T-helper 1 cell (primary cell): ENCODE data around the gene FKBP6.
"Not testable (repeated sequence)": the region's sequence is repeated elsewhere in the genome, so short reads cannot be mapped to it uniquely, and the experiment has no call there.

Experiments
- DNase-seq, 5 donors: peaks; one replicate each; pipeline ENCODE4 v3.0.0-alpha.2; 2012 to 2020

The FKBP6 gene

DNA sequence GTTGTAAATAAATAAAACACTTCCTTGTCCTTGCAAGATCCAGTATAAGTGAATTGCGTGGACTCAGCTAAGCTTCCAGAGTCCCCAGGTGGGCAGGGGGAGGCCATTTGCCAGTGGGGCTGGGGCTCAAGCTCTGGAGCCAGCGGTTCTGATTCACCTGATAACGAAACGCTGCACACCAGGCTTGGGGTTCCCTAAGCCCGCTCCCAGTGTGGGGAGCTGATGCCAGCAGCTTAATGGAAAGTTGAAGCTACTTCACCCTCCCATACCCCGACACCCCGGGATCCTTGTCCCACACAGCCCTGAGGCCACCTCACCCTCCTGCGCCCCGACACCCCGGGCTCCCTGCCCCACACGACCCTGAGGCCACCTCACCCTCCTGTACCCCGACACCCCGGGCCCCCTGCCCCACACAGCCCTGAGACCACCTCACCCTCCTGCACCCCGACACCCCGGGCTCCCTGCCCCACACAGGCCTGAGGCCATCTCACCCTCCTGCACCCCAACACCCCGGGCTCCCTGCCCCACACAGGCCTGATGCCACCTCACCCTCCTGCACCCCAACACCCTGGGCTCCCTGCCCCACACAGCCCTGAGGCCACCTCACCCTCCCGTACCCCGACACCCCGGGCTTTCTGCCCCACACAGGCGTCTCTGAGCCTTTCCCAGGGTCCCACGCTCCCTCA lies 30.8 kb downstream of the FKBP6 start:
- DNase-seq, result no peak

DNA sequence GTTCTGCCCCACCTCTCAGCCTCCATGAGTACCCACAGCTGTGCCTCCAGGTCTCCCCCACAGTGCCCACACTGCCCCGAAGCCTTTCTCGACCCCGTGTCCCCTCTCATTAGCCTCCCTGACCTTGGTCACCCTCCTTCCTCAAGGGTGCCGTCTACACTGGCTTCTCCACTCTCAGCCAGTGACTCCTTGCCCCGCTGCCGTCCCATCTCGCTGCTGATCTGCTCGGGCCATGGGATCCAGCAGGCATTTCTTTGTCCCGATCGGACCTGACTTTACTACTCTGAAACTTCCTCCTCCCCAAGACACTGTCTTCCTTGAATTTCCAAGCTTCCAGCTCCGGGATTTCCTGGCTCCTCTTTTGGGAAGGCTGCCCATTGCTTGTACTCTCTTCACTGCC lies 31.3 kb downstream of the FKBP6 start:
- no peak for DNase-seq

DNA sequence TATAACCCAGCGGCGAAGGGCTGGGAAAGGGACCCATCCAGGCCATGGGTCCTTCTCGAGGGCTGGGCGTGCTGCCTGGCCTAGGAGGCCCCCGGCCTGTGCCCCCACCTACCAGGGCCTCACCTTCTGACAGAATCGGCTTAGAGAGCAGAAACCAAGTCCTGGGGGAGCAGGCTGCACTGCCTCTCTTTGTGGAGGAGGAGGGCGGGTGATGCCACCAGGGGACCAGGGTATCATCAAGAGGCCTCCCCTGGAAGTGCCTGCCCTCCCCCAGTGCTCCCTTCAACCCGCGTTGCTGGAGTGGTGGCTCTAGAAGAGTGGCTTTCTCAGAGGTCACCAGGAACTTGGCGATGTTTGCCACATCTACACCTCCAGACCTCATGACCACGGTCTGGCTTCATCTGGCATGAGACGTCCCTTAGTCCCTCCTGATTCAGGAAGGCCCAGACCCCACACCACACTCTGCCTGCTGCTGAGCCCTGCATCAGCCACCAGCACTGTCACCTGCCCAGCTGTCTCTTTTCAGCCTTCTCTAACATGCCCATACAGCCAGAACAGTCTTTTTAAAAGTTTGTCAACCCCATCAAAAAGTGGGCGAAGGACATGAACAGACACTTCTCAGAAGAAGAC lies 31.9 kb downstream of the FKBP6 start:
- no peak for DNase-seq

DNA sequence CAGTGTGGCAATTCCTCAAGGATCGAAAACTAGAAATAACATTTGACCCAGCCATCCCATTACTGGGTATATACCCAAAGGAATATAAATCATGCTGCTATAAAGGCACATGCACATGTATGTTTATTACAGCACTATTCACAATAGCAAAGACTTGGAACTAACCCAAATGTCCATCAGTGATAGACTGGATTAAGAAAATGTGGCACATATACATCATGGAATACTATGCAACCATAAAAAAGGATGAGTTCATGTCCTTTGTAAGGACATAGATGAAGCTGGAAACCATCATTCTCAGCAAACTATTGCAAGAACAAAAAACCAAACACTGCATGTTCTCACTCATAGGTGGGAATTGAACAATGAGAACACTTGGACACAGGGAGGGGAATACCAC lies 32.6 kb downstream of the FKBP6 start:
- DNase-seq, result not testable (repeated sequence)

DNA sequence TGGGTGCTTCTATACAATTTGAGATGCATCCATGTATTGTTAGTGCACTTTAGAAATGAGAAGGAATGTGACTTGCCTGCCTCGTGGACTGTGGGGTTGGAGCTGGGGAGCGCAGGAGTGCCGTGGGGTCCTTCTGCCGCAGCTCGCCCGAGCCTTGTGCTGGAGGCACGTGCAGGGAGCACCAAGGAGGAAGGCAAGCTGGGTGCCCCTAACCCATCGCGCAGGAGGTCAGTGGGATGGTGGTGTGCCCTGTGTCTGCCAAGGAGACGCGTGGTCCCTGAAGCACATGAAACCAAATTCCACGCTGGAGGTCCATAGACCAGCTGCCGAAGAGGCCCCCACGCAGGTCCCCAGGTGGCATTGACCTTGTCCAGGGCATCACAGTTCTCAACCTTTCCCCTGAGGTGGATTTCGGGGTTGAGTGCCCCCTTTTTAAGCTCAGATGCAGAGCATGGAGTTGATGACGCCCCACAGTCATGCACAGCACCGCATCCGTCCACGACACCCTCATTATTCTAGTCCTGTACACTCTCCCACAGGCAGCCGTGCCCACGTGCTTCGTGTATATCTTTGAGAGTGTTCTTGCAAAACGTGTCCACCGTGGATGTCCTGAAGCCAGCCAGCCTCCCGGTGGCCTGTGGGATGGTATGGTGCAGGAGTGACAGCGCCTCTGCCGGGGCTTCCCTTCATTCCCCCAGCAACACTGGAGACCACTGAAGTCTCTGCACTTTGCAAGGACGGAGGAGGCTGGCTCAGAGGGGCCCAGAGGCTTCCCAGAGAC lies 35.5 kb downstream of the FKBP6 start:
- DNase-seq, result no peak

DNA sequence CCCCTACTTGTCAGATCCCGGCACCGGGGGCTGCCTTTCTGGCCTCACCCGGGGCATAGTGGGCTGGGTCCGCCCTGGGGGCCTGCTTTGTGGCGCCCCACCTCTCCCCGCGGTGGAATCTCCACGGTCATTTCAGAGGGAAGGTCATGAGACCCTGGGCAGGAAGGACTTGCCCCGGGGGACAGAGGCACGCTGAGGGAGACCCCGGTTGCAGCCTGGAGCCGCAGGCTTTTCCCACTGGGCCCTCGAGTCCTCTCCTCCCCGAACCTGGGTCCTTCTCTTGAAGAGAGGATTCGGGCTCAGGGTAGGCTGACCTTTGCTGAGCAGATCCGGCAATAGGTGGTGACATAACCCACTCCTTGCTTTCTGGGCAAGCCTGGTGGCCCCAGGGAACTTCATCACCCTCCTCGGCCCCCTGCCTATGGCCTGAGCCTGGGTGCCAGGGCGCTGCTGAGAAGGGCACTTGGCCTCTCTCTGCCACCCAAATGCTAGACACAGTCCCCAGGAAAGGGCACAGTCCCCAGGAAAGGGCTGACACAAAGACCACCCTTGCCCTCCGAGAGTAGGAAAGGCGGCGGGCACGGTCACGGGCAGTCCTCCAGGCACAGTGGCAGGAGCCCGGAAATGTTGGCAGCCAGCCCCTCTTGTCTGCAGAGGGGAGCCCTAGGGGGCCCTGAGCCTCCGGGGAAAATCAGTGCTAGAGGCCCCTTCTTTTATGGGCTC lies 36.2 kb downstream of the FKBP6 start:
- no peak for DNase-seq

DNA sequence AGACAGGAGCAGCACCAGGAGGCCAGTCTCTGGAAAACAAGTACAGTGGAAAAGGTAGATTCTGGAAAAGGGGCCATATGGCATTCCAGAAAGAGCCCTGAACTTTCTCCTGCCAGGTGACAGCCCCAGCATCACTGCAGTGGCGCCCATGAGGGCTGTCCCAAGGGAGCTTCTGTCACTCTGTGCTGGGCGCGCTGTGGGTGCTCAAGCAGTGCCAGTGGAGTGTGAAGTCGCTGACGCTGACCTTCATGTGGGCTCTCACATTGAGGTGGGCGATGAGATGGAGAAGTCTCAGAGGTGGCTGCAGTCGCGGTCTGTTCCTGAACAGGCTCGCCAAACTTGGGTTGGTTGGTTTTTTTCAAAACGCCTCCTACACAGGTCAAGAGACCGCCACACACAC lies 38.2 kb downstream of the FKBP6 start:
- no peak for DNase-seq

DNA sequence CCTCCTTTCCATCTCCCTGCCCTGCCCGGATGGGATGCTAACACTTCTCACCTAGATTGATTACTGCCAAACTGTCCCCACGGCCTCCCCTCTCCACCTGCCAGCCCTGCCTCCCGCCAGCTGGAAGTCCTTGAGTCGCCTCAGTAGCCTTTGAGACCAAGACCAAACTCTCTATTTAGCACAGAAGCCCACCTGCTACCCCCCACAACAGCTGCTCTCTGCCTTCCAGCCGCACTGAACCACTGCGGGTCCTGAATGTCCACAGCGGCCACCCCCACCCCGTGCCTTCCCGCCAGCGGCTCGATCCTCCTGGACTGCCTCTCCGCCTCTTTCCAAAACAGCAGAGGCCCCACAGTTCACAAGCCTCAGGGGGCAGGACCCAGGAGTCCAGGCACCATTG lies 39.0 kb downstream of the FKBP6 start:
- no peak for DNase-seq

DNA sequence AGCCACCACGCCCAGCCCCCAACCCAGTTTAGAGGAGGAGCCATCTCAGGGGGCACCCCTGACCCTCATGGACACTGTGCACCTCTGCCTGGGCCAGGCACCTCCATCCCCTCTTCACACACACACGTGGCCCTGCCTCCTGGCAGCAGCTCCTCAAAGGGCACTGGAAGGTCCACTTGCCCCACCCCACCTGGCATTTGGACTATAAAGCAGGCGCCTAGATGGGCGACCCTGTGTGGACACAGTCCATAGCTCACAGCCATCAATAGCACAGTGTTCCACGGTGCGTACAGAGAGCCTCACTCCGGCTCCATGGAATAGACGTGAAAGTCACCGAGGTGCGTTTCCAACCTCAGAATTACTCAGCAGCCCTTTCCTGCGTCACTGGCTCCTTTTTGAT lies 41.0 kb downstream of the FKBP6 start:
- DNase-seq, result no peak

DNA sequence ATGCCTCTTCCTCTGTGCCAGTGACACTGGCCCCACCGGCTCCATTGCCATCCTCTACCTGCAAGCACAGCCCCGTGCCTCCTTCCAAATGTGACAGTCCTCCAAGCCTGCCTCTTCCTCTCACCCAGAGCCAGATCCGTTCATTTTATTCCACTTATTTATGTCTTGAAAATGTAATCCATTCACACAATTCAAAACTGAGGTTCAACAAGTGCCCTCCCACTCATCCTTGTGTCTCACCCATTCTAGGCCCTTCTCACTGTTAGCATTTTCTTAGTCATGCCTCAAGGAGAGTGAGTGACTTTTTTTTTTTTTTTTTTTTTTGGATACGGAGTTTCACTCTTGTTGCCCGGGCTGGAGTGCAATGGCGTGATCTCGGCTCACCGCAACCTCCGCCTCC lies 41.7 kb downstream of the FKBP6 start:
- DNase-seq, result no peak

DNA sequence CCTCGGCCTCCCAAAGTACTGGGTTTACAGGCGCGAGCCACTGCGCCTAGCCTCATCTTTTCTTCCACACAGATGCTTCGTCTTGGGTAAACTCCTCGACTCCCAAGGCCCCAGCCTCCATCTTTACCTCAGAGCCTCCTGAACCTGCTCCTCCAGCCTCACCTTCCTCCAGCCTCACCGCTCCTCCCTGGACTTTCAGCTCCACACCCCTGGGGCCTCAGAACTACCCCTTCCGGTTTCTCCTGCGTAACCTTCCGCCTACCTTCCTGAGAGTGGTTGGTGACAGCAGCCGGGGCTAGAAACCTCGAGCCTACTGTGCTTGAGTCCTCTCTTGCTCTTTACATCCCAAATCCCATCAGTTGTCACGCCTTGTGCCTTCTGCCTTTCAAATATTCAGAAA lies 45.8 kb downstream of the FKBP6 start:
- DNase-seq, result no peak

DNA sequence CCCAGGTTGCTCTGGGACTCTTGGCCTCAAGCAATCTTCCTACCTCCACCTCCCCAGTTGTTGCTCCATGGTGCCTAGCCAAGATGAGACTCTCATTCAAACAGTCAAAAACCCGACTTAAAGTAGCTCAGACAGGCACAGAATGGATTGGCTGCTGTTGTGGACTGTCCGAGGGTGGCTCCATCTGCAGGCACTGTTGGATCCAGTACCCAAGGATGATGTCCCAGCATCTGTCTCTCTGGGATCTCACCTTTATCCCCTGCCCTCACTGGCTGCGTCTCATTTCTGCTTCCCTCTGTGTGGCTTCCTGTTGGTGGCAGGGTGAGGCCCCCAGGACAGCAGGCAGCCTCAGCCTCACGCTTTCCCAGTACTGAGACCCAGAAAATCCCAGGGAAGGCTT lies 48.3 kb downstream of the FKBP6 start:
- DNase-seq, result not testable (repeated sequence)

DNA sequence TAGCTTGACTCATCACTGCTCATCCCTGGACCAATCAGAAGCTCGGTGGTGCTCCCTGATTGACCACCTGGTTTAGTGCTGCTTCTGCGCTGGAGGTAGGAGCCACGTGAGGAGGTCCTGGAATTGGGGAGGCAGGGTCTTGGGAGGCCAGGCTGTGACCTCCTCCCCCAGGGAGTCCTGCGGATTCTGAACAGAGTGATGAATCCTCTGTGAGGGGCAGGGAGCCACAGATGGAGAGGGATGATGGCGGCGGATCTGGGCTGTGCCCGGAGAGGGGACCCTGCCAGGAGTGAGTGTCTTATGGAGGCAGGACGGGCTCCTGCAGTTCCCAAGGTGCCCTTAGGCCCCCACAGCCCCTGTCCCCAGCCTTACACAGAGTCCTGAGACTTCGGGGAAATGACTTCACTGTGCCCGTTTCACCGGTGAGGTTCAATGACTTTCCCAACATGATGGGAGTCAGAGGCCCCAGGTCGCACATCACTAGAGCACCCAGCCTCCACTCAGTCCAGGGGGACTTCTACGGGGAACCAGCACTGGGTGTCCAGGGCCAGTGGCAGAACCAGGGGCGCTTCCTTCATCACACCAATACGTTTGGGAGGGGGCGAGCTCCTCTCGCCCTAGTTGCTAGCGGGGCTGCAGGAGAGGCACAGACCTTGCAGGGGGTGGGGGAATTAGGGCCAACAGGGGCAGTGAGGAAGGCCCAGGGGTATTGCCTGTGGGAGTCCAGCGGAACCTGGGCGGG lies 48.9 kb downstream of the FKBP6 start:
- no peak for DNase-seq

DNA sequence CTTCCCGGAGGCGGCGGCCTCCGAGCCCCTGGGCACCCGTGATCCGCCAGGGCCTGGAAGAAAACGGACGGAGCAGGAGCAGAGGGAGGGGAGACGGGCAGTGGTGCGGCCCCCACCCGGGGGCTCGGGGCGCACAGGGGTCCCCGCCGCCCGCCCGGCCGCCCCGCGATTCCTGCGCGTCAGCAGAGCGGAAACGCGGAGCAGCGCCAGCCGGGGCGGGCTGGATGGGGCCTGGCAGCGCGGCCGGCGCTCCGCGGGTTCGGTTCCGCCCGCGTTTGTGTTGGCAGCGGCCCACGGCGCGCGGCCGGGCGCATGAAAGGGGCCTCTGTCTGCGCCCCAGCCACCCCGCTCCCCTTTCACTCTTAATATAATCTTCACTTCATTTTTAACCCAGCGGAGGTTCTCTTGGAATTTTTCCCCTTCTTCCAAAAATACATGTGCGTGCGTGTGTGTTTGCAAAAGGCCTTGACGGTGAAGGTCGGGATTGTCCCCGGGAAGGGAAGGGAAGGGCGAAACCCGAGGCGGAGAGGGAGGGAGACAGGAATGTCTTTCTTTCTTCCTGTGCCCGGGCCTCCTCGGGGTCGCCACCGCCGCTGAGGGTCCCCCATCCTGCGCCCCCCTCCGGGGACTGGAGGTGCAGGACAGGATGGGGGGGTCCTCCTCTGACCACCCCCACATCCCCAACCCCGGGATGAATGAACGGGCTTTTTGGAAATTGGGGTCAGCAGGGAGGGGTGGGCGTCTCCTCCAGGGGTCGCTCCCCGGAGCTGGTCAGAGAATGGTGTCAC lies 49.6 kb downstream of the FKBP6 start:
- not testable (repeated sequence) for DNase-seq

DNA sequence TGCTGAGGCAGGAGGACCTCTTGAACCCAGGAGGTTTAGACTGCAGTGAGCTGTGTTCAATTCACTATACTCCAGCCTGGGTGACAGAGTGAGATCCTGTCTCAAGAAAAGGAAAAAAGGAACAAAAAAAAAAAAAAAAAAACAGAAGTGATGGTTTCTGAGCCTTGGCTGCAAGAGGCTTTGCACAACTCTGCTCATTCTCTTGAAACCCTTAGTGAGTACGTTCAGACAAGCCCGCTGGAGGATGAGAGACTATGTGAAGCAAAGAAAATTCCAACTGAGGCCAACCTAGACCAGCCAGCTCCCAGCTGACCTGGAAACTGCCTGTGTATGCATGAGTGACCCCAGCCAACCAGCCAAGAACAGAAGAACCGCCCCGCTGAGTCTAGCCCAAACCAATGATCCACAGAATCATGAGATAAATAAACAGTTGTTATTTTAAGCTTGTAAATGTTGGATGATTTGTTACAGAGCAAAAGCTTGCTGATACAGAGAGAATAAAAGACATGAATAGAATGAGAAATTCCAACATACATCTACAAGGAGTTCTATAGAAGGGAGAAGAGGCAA lies 55.1 kb downstream of the FKBP6 start:
- no peak for DNase-seq

DNA sequence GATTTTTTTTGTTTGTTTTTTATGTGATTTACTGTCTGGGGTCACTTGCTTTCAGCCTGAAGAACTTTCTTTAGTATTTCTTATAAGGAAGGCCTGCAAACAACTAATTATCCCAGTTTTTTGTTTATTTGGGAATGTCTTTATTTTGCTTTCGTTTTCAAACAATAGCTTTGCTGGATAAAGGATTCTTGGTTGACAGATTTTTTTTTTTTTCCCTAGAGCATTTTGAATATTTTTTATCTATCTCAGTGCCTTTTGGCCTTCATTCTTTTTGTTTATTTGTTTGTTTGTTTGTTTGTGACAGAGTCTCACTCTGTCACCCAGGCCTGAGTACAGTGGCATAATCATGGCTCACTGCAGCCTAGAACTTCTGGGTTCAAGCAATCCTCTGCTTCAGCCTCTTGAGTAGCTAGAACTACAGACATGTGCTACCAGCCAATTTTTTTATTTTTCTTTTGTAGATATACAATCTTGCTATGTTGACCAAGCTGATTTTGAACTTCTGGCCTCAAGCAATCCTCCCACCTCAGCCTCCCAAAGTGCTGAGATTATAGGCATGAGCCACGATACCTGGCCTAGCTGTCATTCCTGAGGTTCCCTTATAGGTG lies 59.4 kb downstream of the FKBP6 start:
- no peak for DNase-seq

DNA sequence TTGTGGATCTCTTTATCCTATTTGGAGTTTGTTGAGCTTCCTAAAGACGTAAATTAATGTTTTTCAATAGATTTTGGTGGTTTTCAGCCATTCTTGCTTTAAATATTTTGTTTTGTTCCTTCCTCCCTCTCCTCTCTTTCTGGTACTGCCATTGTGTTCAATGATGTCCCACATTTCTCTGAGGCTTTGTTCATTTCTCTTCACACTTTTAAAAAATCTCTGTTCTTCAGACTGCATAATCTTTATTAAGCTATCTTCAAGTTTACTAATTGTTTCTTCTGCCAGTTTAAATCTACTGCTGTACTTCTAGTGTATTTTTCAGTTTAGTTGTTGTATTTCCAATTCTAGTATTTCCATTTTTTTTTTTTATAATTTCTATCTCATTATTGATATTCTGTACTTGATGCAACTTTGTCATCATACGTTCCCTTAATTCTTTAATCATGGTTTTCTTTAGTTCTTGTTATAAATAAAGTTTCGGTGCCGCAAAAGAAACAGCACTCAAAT lies 60.0 kb downstream of the FKBP6 start:
- no peak for DNase-seq

DNA sequence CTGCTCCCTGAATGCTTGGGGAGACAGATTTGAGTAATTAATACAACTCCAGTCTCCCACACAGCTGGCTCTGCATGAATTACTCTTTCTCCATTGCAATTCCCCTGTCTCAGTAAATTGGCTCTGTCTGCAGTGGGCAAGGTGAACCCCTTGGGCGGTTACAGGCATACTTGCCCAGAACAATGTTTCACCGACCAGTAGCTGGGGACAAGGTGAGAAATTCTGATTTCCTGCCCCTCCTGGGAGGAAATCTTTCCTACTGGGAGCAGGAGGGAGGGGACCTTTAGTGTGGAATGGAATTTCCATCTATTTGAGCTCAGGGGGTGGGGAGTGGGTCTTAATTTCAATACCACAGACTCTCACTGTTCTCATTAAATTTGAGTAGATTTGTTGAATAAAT lies 63.4 kb downstream of the FKBP6 start:
- no peak for DNase-seq

DNA sequence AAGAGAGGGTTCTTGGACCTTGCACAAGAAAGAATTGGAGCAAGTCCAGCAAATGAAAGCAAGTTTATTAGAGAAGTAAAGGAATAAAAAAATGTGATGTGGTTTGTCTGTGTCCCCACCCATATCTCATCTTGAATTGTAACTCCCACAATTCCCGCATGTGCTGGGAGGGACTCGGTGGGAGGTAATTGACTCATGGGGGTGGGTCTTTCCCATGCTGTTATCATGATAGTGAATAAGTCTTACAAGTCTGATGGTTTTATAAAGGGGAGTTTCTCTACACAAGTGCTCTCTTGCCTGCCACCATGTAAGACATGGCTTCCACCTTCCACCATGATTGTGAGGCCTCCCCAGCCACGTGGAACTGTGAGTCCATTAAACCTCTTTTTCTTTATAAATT lies 66.5 kb downstream of the FKBP6 start:
- DNase-seq, result no peak
